Cardiac muscle cell (in vitro differentiated cells and primary cell): ENCODE data around the gene GP9. TPM values are rescaled to one million over a fixed set of nuclear protein-coding genes. Genes with fewer than 3 reads are reported as not detected.

ENCODE experiments used
- DNase-seq, 2 donors: peaks; one replicate each; pipeline versions ENCODE4 v3.0.0 to v3.0.0-alpha.2; 2010 to 2017; ENCODE audit warnings: low read depth in 1 of 2, low spot score in 1 of 2
- H3K27ac ChIP-seq: fragments of 200-600 bp; sonication (generic); 2 replicates; pipeline ENCODE4 v1.5.1; 2016
- H3K27me3 ChIP-seq: fragments of 200-600 bp; sonication (generic); 2 replicates; pipeline ENCODE4 v1.6.0; 2016; ENCODE audit warnings: control low read depth
- H3K36me3 ChIP-seq: fragments of 200-600 bp; sonication (generic); 2 replicates; pipeline ENCODE4 v1.5.1; 2016; ENCODE audit warnings: control low read depth
- H3K4me1 ChIP-seq: fragments of 200-600 bp; sonication (generic); 2 replicates; pipeline ENCODE4 v1.8.1; 2017; ENCODE audit warnings: low read depth, mild to moderate bottlenecking, mixed run types
- H3K4me3 ChIP-seq: fragments of 200-600 bp; sonication (generic); 2 replicates; pipeline ENCODE4 v1.5.1; 2016; ENCODE audit warnings: mild to moderate bottlenecking
- H3K9me3 ChIP-seq: fragments of 200-600 bp; sonication (generic); 2 replicates; pipeline ENCODE4 v1.5.1; 2017; ENCODE audit warnings: low read depth, mild to moderate bottlenecking, control low read depth
- polyA plus RNA-seq: library from polyadenylated mRNA; unstranded; fragments of >200 nt; fragmentation: Nextera tagmentation; extraction: Ambion mirVana; gene quantifications from 2 replicates; pipeline ENCODE4 v1.2.1, GENCODE V29; 2016
- total RNA-seq: library from RNA; depleted of rRNA; stranded (reverse); fragments of >200 nt; gene quantifications from 2 replicates; pipeline ENCODE4 v1.2.3, GENCODE V29; 2016
- TF ChIP-seq, protein P1 (sequence below): IDR thresholded peaks from 2 replicates; pipeline ENCODE4 v1.5.1; 2012; ENCODE audit warnings: low read depth, mild to moderate bottlenecking, low read length

The GP9 gene
- total and polyA plus RNA-seq, 2 experiments from 2014 or later, result not detected

DNA sequence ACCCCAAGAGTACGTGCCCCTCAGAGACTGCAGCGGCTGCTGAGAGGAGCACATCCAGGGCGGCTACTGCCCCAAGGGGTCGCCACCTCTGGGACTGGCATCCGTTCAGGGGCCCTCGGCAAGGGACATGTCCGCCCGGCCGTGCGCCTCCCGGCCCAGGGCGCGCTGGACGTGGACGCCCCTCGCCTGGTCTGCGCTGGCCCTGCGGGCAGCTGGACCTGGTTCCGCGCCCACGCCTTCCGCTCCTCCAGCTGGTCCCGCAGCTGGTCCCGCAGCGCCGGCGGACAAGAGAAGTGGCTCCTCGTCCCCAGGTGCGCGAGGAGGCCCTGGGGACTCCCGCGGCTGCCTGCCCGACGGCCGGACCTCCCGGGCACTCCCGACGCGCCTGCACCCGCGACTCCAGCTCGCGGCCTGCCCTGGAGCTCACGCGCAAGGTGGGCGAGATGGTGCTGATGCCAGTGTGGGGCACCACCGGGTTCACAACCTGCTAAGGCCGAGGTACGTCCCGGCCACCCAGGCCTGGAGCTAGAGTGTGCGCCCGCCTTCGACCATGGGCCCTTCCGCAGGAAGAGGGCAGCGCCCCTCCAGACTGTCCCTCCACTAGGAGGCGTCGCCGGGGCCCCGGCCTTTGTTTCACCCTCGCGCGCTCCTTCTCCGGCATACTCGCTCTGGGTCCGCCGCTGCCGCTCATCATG lies 14.4 kb upstream of the GP9 start:
- no peak overlapping the region for H3K27ac ChIP-seq
- TF ChIP-seq, protein P1, sequence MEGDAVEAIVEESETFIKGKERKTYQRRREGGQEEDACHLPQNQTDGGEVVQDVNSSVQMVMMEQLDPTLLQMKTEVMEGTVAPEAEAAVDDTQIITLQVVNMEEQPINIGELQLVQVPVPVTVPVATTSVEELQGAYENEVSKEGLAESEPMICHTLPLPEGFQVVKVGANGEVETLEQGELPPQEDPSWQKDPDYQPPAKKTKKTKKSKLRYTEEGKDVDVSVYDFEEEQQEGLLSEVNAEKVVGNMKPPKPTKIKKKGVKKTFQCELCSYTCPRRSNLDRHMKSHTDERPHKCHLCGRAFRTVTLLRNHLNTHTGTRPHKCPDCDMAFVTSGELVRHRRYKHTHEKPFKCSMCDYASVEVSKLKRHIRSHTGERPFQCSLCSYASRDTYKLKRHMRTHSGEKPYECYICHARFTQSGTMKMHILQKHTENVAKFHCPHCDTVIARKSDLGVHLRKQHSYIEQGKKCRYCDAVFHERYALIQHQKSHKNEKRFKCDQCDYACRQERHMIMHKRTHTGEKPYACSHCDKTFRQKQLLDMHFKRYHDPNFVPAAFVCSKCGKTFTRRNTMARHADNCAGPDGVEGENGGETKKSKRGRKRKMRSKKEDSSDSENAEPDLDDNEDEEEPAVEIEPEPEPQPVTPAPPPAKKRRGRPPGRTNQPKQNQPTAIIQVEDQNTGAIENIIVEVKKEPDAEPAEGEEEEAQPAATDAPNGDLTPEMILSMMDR, result peak; percentile 29
- H3K9me3 ChIP-seq, result no peaks in the 10 kb centered on the region
- H3K4me1 ChIP-seq, result no peaks in the 10 kb centered on the region
- no peak for DNase-seq
- H3K4me3 ChIP-seq, result no peak overlapping the region
- no peaks in the 10 kb centered on the region for H3K36me3 ChIP-seq
- H3K27me3 ChIP-seq, result no peaks in the 10 kb centered on the region

DNA sequence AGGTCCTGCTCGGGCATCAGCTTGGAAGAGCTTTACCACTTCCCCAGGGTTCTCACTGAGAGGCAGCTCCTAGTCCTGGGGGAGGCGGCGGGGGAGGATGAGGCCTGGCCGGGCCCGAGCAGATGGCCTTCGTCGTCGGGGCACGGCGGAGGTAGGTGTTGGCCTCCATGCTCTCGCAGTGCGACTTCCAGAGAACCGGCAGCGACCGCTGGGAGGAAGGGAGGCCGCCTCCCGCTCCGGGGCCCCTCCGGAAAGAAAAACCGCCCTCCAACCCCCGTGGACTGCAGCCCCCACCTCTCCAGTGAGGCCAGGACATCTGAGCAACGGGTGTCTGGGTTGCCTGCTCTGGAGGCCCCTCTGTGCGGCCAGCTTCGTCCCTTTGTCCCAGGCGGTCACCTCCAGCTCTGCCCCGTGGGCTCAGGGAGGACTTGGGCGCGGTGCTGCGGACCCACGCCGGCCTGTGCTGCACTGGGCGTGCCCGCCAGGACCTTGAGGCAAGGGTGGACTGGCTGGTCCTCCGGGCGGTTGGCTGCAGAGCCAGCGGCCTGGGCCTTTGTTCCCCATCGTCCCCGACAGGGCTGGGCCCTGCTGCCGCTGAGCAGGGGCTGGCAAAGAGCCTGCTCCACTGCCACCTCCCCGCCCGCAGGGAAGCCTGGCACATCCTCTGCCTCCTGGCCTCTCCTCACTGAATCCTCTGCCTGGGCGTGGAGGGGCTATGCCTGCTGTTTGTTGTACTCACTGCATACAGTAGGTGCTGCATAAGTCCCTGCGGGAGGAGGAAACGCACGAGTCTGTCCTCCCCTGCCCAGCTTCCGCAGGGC lies 13.6 kb upstream of the GP9 start:
- Histone ChIP-seq H3K4me3 (no peak overlapping the region), H3K27ac (no peak overlapping the region), H3K36me3 (no peaks in the 10 kb centered on the region), H3K27me3 (no peaks in the 10 kb centered on the region), H3K4me1 (peaks cover under 1% of the 10 kb centered on the region), H3K9me3 (no peaks in the 10 kb centered on the region)
- DNase-seq, result no peak
- TF ChIP-seq, protein P1, result no peak

DNA sequence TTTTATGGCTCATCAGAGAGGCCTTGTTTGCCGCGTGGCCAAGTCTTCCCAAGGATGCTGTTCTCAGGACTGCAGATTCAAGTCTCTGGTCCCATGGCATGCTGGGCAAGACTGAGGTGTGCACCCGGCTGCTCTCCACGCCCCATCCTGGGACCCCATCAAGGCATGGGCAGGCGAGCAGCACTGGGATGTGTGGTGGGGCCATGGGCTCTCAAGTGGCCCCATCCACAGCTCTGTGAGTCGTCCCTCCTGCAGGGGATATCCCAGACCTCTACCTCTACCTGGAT lies 13.1 kb upstream of the GP9 start:
- DNase-seq, result no peak

DNA sequence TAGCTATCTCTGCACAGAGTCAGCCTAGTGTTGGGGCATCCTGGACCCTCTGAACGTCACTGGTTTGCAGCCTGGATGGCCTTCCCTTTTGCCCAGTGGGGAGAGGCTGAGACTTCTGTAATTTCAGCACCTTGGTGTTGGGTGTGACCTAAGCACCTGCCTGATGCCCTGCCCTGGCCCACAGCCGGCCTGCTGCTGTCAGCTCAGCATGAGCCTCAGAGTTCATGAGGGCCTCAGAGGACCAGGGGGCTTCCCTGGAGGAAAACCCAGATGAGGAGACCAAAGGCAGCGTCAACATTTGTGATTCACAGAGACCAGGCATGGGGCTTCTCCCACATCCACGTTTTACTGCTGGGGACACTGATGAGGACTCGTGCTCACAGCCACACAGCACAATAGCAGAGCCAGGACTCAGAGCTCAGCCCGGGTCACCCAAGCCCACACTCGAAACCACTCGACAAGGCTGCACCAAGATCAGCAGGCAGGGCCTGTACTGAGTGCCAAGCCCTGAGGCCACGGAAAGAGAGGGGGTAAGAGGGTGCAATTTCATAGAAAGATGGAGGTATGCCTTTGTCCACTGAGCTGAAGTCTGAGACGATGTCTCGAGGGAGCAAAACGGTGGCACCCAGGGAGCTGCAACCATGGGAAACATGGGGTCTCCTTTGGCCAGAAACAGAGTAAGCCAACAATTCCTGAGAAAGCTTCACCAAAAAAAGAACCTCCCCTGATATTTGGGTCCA lies 9.9 kb upstream of the GP9 start:
- no peaks in the 10 kb centered on the region for H3K36me3 ChIP-seq
- no peaks in the 10 kb centered on the region for H3K27me3 ChIP-seq
- H3K9me3 ChIP-seq, result no peaks in the 10 kb centered on the region
- no peak overlapping the region for H3K27ac ChIP-seq
- TF ChIP-seq, protein P1, result no peak
- H3K4me1 ChIP-seq, result peaks cover 20% of the 10 kb centered on the region
- no peak overlapping the region for H3K4me3 ChIP-seq
- no peak for DNase-seq

More for the DNA sequence above, 13.1 kb upstream of the GP9 start:
- TF ChIP-seq, protein P1, result no peak
- no peaks in the 10 kb centered on the region for H3K36me3 ChIP-seq
- H3K9me3 ChIP-seq, result no peaks in the 10 kb centered on the region
- peaks cover 6% of the 10 kb centered on the region for H3K4me1 ChIP-seq
- no peak overlapping the region for H3K4me3 ChIP-seq
- H3K27ac ChIP-seq, result no peak overlapping the region
- no peaks in the 10 kb centered on the region for H3K27me3 ChIP-seq

DNA sequence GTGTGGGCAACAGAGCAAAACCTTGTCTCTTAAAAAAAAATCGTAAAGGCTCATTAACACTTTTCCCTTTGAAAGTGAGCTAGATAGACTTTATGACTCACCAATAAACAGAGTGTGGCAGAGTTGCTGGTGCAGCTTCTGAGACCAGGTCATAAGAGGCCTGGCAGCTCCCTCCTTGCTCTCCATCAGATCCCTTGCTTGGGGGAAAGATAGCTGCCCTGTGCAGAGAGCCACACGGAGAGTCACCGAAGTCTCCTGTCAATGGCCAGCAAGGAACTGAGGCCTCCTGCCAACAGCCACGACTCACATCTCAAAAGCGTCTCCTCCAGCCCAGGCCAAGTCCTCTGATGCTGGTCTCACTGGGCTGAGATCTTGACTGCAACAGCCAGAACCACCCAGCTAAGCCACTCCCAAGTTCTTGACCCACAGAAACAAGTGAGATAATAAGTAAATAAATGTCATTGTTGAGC lies 8.7 kb upstream of the GP9 start:
- H3K4me1 ChIP-seq, result peaks cover 20% of the 10 kb centered on the region
- H3K27me3 ChIP-seq, result no peaks in the 10 kb centered on the region
- DNase-seq, result no peak
- H3K9me3 ChIP-seq, result no peaks in the 10 kb centered on the region
- H3K36me3 ChIP-seq, result no peaks in the 10 kb centered on the region
- no peak overlapping the region for H3K4me3 ChIP-seq
- no peak overlapping the region for H3K27ac ChIP-seq
- TF ChIP-seq, protein P1, result no peak
